ENCODE data around the gene ADAD2. TPM values are rescaled to one million over a fixed set of nuclear protein-coding genes. Genes with fewer than 3 reads are reported as not detected.
"Not testable (repeated sequence)": the region's sequence is repeated elsewhere in the genome, so short reads cannot be mapped to it uniquely, and the experiment has no call there.

ADAD2 gene
- polyA plus RNA-seq, 1 experiment, result not detected

- no peak for TF ChIP-seq CTCF (IDR thresholded peaks at IDR 0.05; ENCODE audit: insufficient read depth, low read depth, low read length)
- no peaks in the 10 kb centered on the region for H3K36me3 ChIP-seq (ENCODE audit: control insufficient read depth, insufficient read depth, low read length)
- no peak overlapping the region for H3K4me3 ChIP-seq (ENCODE audit: low read depth, low read length)
- H3K27me3 ChIP-seq (ENCODE audit: control insufficient read depth, insufficient read depth, low read length), result peaks cover 3% of the 10 kb centered on the region; the same call in 1 of the 2 replicates
- POLR2A ChIA-PET, result no interaction called here
- CTCF ChIA-PET, result no interaction called here
- DNase-seq (ENCODE audit: low read depth), result no peak
Measured at GRCh38 chr16:84214451-84215066, 23.6 kb downstream of the ADAD2 start.

GRCh38 chr16:84215531-84215930 is 24.6 kb downstream of the ADAD2 start:
- no peaks in the 10 kb centered on the region for H3K36me3 ChIP-seq (ENCODE audit: control insufficient read depth, insufficient read depth, low read length)
- H3K4me3 ChIP-seq (ENCODE audit: low read depth, low read length), result no peak overlapping the region
- H3K27me3 ChIP-seq (ENCODE audit: control insufficient read depth, insufficient read depth, low read length), result peaks cover 3% of the 10 kb centered on the region; the same call in 1 of the 2 replicates
- ChIA-PET CTCF (interaction anchor here (1.0 kb wide), 1 partner anchor 11 kb away, joined by 3 read pairs; no protein-coding TSS in a partner anchor), POLR2A (no interaction called here)
- DNase-seq (ENCODE audit: low read depth), result no peak
- no peak for TF ChIP-seq CTCF (IDR thresholded peaks at IDR 0.05; ENCODE audit: insufficient read depth, low read depth, low read length)

GRCh38 chr16:84216144-84216543 is 25.2 kb downstream of the ADAD2 start:
- CTCF ChIA-PET; DNase-seq (ENCODE audit: low read depth); H3K36me3 ChIP-seq (ENCODE audit: control insufficient read depth, insufficient read depth, low read length); POLR2A ChIA-PET; H3K4me3 ChIP-seq (ENCODE audit: low read depth, low read length); H3K27me3 ChIP-seq (ENCODE audit: control insufficient read depth, insufficient read depth, low read length): not testable (repeated sequence)

GRCh38 chr16:84218176-84218823 is 27.3 kb downstream of the ADAD2 start:
- DNase-seq (ENCODE audit: low read depth), result no peak
- TF ChIP-seq CTCF (IDR thresholded peaks at IDR 0.05; ENCODE audit: insufficient read depth, low read depth, low read length), result no peak
- ChIA-PET CTCF (interaction anchor here (1.3 kb wide), 1 partner anchor 14 kb away, joined by 3 read pairs; no protein-coding TSS in a partner anchor), POLR2A (no interaction called here)
- no peak overlapping the region for H3K4me3 ChIP-seq (ENCODE audit: low read depth, low read length)
- H3K36me3 ChIP-seq (ENCODE audit: control insufficient read depth, insufficient read depth, low read length), result no peaks in the 10 kb centered on the region
- peaks cover 3% of the 10 kb centered on the region; the same call in 1 of the 2 replicates for H3K27me3 ChIP-seq (ENCODE audit: control insufficient read depth, insufficient read depth, low read length)

- ChIA-PET POLR2A (no interaction called here), CTCF (interaction anchor here (1.3 kb wide), 1 partner anchor 15 kb away, joined by 3 read pairs; no protein-coding TSS in a partner anchor)
- no peak for TF ChIP-seq CTCF (IDR thresholded peaks at IDR 0.05; ENCODE audit: insufficient read depth, low read depth, low read length)
Measured at GRCh38 chr16:84218956-84219355, 28.0 kb downstream of the ADAD2 start.

More at GRCh38 chr16:84218956-84219355, 28.0 kb downstream of the ADAD2 start:
- Histone ChIP-seq H3K36me3 (ENCODE audit: control insufficient read depth, insufficient read depth, low read length) (no peaks in the 10 kb centered on the region), H3K27me3 (ENCODE audit: control insufficient read depth, insufficient read depth, low read length) (peaks cover 3% of the 10 kb centered on the region; the same call in 1 of the 2 replicates), H3K4me3 (ENCODE audit: low read depth, low read length) (no peak overlapping the region)
- no peak for DNase-seq (ENCODE audit: low read depth)
